GM12878 (cell line): ENCODE results near the gene ZDHHC17. TPM values are rescaled to one million over a fixed set of nuclear protein-coding genes. Genes with fewer than 3 reads are reported as not detected.

Experiments used
- ATAC-seq: fragments of 200-7000 bp; cut with Tn5 transposase; 3 replicates; pipeline ENCODE4 v1.9.1; 2020; ENCODE audit warnings: mild to moderate bottlenecking, moderate library complexity
- BruUV-seq: library from RNA; stranded (reverse); fragments of 400-500 nt; replicated peaks from 2 replicates; lab custom pipeline; 2021; lab: Mats Ljungman, UMichigan
- CTCF ChIA-PET: fragments of 300-600 bp; sonication (Branson Sonifier 250); formaldehyde crosslinking; extraction: SDS; loops from one replicate; lab custom pipeline; 2021; ENCODE audit warnings: inconsistent platforms; lab: Yijun Ruan, JAX
- POLR2A ChIA-PET: fragments of 350-600 bp; formaldehyde crosslinking; extraction: SDS; loops from one replicate; lab custom pipeline; 2021; ENCODE audit warnings: inconsistent platforms; lab: Charles Lee
- RAD21 ChIA-PET: fragments of 300-600 bp; sonication (Branson Sonifier 250); formaldehyde crosslinking; loops from one replicate; lab custom pipeline; 2023; ENCODE audit warnings: antibody characterized with exemption; ENCODE audit not compliant: unreplicated experiment; lab: Charles Lee
- SMC1A ChIA-PET: fragments of 300-600 bp; sonication (Branson Sonifier 250); formaldehyde crosslinking; loops from one replicate; lab custom pipeline; 2023; ENCODE audit not compliant: unreplicated experiment, uncharacterized antibody; lab: Charles Lee
- DNase-seq: peaks from one replicate; pipeline ENCODE4 v3.0.0-alpha.2; 2011; ENCODE audit warnings: low read depth, low spot score
- FAIRE-seq: peaks from 3 replicates; lab custom pipeline; 2011; peaks lifted over from hg19 to GRCh38; lab: Jason Lieb, UNC
- H2AFZ ChIP-seq: 2 replicates; pipeline ENCODE4 v1.6.0; 2011; ENCODE audit warnings: low read depth, low read length, control low read depth; ENCODE audit not compliant: control insufficient read depth
- H3K27ac ChIP-seq: 2 replicates; pipeline ENCODE4 v1.5.1; 2011; ENCODE audit warnings: control low read depth; ENCODE audit not compliant: control insufficient read depth, insufficient read depth
- H3K27me3 ChIP-seq, 2 experiments: replicated peaks in 1 of 2; 2 replicates each; pipeline versions ENCODE4 v1.6.0 to v1.6.1; 2011; ENCODE audit warnings: low read length in 1 of 2; ENCODE audit not compliant: control insufficient read depth in 2 of 2, insufficient read depth in 2 of 2
- H3K36me3 ChIP-seq, 2 experiments: 2 replicates each; pipeline ENCODE4 v1.5.1; 2011; ENCODE audit warnings: low read length in 1 of 2; ENCODE audit not compliant: control insufficient read depth in 2 of 2, insufficient read depth in 2 of 2
- H3K4me1 ChIP-seq: 2 replicates; pipeline ENCODE4 v1.6.1; 2011; ENCODE audit warnings: mild to moderate bottlenecking, low read length, moderate library complexity, mixed read lengths; ENCODE audit not compliant: control insufficient read depth, insufficient read depth
- H3K4me2 ChIP-seq: 2 replicates; pipeline ENCODE4 v1.6.0; 2011; ENCODE audit warnings: control low read depth; ENCODE audit not compliant: control insufficient read depth, insufficient read depth
- H3K4me3 ChIP-seq: fragments of 200-600 bp; sonication (generic); 2 replicates; pipeline ENCODE4 v1.5.1; 2016
- H3K79me2 ChIP-seq: 2 replicates; pipeline ENCODE4 v1.6.0; 2011; ENCODE audit warnings: low read length; ENCODE audit not compliant: control insufficient read depth, insufficient read depth
- H3K9ac ChIP-seq: 2 replicates; pipeline ENCODE4 v1.8.0; 2011; ENCODE audit warnings: low read length, control low read depth, mixed read lengths; ENCODE audit not compliant: control insufficient read depth, insufficient read depth
- H3K9me3 ChIP-seq: replicated peaks from 3 replicates; pipeline ENCODE4 v1.5.1; 2011; ENCODE audit warnings: mild to moderate bottlenecking, low read length; ENCODE audit not compliant: control insufficient read depth, insufficient read depth
- H4K20me1 ChIP-seq: 2 replicates; pipeline ENCODE4 v1.6.0; 2011; ENCODE audit not compliant: control insufficient read depth, insufficient read depth
- ASH2L ChIP-seq: fragments of 300-600, 200-600 bp; sonication (generic); IDR thresholded peaks from 2 replicates; pipeline ENCODE4 v1.6.1; 2017; ENCODE audit warnings: low read depth, mild to moderate bottlenecking, borderline replicate concordance
- ATF7 ChIP-seq: fragments of 450-650 bp; IDR thresholded peaks from 2 replicates; pipeline ENCODE4 v1.6.1; 2016; ENCODE audit warnings: low read depth, mild to moderate bottlenecking
- CREM ChIP-seq: IDR thresholded peaks from 2 replicates; pipeline ENCODE4 v1.6.1; 2014; ENCODE audit warnings: antibody characterized with exemption, low read depth
- GABPA ChIP-seq: IDR thresholded peaks from 2 replicates; pipeline ENCODE4 v1.6.1; 2014; ENCODE audit warnings: antibody characterized with exemption, low read depth, mild to moderate bottlenecking, inconsistent platforms
- GATAD2B ChIP-seq: fragments of 450-650 bp; conservative IDR thresholded peaks from 2 replicates; pipeline ENCODE4 v1.6.1; 2017; ENCODE audit warnings: low read depth, mild to moderate bottlenecking, moderate library complexity
- KLF5 ChIP-seq: fragments of 450-650 bp; IDR thresholded peaks from 2 replicates; pipeline ENCODE4 v1.6.1; 2014; ENCODE audit warnings: mild to moderate bottlenecking; ENCODE audit not compliant: partially characterized antibody
- SMAD5 ChIP-seq: IDR thresholded peaks from 2 replicates; pipeline ENCODE4 v1.6.1; 2016; ENCODE audit warnings: antibody characterized with exemption, low read depth
- WGBS: methylation state at CpG from one replicate; pipeline ENCODE4 v1.1.6; 2016; ENCODE audit warnings: low lambda C conversion rate; ENCODE audit not compliant: insufficient replicate concordance, insufficient coverage; ENCODE audit errors: missing lambda C conversion rate; 5-methylcytosine and 5-hydroxymethylcytosine counted together
- in situ Hi-C: fragments of 300-500 bp; cut with MboI; formaldehyde crosslinking; loops from 9 replicates; pipeline ENCODE4 v1.14.3; 2018; ENCODE audit warnings: mixed read lengths
- intact Hi-C: fragments of 100-400 bp; cut with micrococcal nuclease; formaldehyde crosslinking; loops from one replicate; pipeline ENCODE4 v1.14.2; 2022; ENCODE audit not compliant: unreplicated experiment
- polyA plus RNA-seq, 11 experiments: library from polyadenylated mRNA; depleted of rRNA in 4 of 11; unstranded in 6 of 11; stranded (reverse) in 5 of 11; fragments of >200 nt; fragmentation: Nextera tagmentation in 4 of 11; fragmentation: Illumina TruSeq in 1 of 11; extraction: Ambion mirVana in 4 of 11; extraction: Trizol in 1 of 11; gene quantifications; 1 replicate in 1 of 11; 2 replicates in 10 of 11; pipeline versions ENCODE4 v1.2.1 to v1.2.3, GENCODE V29; 2011 to 2016; ENCODE audit warnings: inconsistent platforms in 2 of 11, missing spikeins in 2 of 11, low read depth in 1 of 11
- total RNA-seq, 4 experiments: library from RNA; depleted of rRNA in 3 of 4; stranded (reverse); fragments of >200 nt in 3 of 4; fragmentation: Illumina TruSeq in 1 of 4; extraction: Trizol in 1 of 4; gene quantifications; 2 replicates each; pipeline versions ENCODE4 v1.2.1 to v1.2.3, GENCODE V29; 2013 to 2021

ZDHHC17 gene
- total and polyA plus RNA-seq, 10 of the 15 experiments (the other 5 are each of a cell fraction or from before 2014, with no cell fraction given), result 4.3 to 50.0 (median 19.3) TPM

GRCh38 chr12:76746516-76746915 is 17.4 kb upstream of the ZDHHC17 start (continued):
- TF ChIP-seq GATAD2B, result no peak
- TF ChIP-seq ASH2L, result no peak
- TF ChIP-seq CREM, result no peak
- no peak for TF ChIP-seq KLF5

GRCh38 chr12:76747245-76747644 is 16.7 kb upstream of the ZDHHC17 start:
- intact Hi-C loops (no loop called here), in situ Hi-C loops (no loop called here)
- Histone ChIP-seq H3K4me2 (no peak overlapping the region), H3K4me3 (no peak overlapping the region), H3K36me3 (no peaks in the 10 kb centered on the region), H3K4me1 (no peaks in the 10 kb centered on the region), H3K27ac (no peak overlapping the region), H3K79me2 (no peaks in the 10 kb centered on the region), H3K9ac (no peak overlapping the region), H3K27me3 (no peaks in the 10 kb centered on the region), H3K9me3 (no peaks in the 10 kb centered on the region), H4K20me1 (no peaks in the 10 kb centered on the region), H2AFZ (no peak overlapping the region)
- ChIA-PET RAD21 (no interaction called here), SMC1A (interaction anchor here (1.9 kb wide), 1 partner anchor 43 kb away, joined by 5 read pairs; no protein-coding TSS in a partner anchor), CTCF (no interaction called here), POLR2A (no interaction called here)
- ATAC-seq (no peak), DNase-seq (no peak), FAIRE-seq (no peak)
- no TSS peak for BruUV-seq
- TF ChIP-seq ATF7 (peak; percentile 44; the same call in 1 of the 2 replicates), SMAD5 (no peak)
- 96% methylated on average over 2 of the region's 2 CpGs for WGBS

- FAIRE-seq, result no peak
- CTCF ChIA-PET, result no interaction called here
These were observed 8.0 kb upstream of the ZDHHC17 start for GRCh38 chr12:76755829-76756379.

More at GRCh38 chr12:76755829-76756379, 8.0 kb upstream of the ZDHHC17 start:
- POLR2A ChIA-PET, result no interaction called here
- Histone ChIP-seq H3K9me3 (no peaks in the 10 kb centered on the region), H2AFZ (no peak overlapping the region), H3K4me1 (no peaks in the 10 kb centered on the region), H4K20me1 (no peaks in the 10 kb centered on the region), H3K79me2 (no peaks in the 10 kb centered on the region), H3K9ac (no peak overlapping the region), H3K27ac (no peak overlapping the region), H3K4me3 (no peak overlapping the region), H3K27me3 (no peaks in the 10 kb centered on the region; a peak in 2 of 4 replicates), H3K36me3 (no peaks in the 10 kb centered on the region), H3K4me2 (no peak overlapping the region)
- no TSS peak for BruUV-seq
- 55% methylated on average over 9 of the region's 9 CpGs for WGBS
- SMC1A ChIA-PET, result no interaction called here
- ATAC-seq, result no peak
- TF ChIP-seq GABPA, result no peak
- intact Hi-C loops (no loop called here), in situ Hi-C loops (no loop called here)
- RAD21 ChIA-PET, result interaction anchor here (1.1 kb wide), 1 partner anchor 35 kb away, joined by 3 read pairs; no protein-coding TSS in a partner anchor
- no peak for DNase-seq
